K562 (cell line): ENCODE results near the gene DTNBP1. TPM values are rescaled to one million over a fixed set of nuclear protein-coding genes. Genes with fewer than 3 reads are reported as not detected.

ENCODE experiments used
- ASH1L ChIP-seq: fragments of 450-650 bp; IDR thresholded peaks from 2 replicates; pipeline ENCODE4 v1.6.1; 2018; ENCODE audit warnings: borderline replicate concordance, mild to moderate bottlenecking, low read depth; ENCODE audit not compliant: partially characterized antibody
- ATF3 ChIP-seq, 2 experiments: fragments of 450-650 bp in 1 of 2; sonication (generic) in 1 of 2; formaldehyde crosslinking in 1 of 2; IDR thresholded peaks in 1 of 2; conservative IDR thresholded peaks in 1 of 2; 2 replicates each; pipeline versions ENCODE4 v1.6.1 to v1.8.1; 2016 to 2023; ENCODE audit warnings: mild to moderate bottlenecking in 2 of 2, moderate library complexity in 2 of 2, inconsistent platforms in 1 of 2, missing genetic modification reagents in 1 of 2
- FOXJ3 ChIP-seq: sonication (generic); formaldehyde crosslinking; IDR thresholded peaks from 2 replicates; pipeline ENCODE4 v1.4.0; 2020; ENCODE audit warnings: mild to moderate bottlenecking, missing genetic modification reagents
- KAT2B ChIP-seq: IDR thresholded peaks from one replicate; pipeline ENCODE4 v1.6.1; 2012; ENCODE audit warnings: low read depth, mild to moderate bottlenecking, control low read depth, inconsistent platforms, low read length, moderate library complexity
- MAFF ChIP-seq: IDR thresholded peaks from 2 replicates; pipeline ENCODE4 v1.6.1; 2012; ENCODE audit warnings: low read length, improper control_type of control experiment
- NFE2L1 ChIP-seq: fragments of 450-650 bp; IDR thresholded peaks from 2 replicates; pipeline ENCODE4 v1.6.1; 2016; ENCODE audit warnings: missing genetic modification characterization, low read depth, mild to moderate bottlenecking, missing compliant biosample characterization, moderate library complexity, borderline replicate concordance
- NR3C1 ChIP-seq: sonication (generic); formaldehyde crosslinking; IDR thresholded peaks from 2 replicates; pipeline ENCODE4 v1.8.1; 2022; ENCODE audit warnings: missing genetic modification reagents
- SMAD2 ChIP-seq: fragments of 150-350 bp; IDR thresholded peaks from 2 replicates; pipeline ENCODE4 v1.6.1; 2014; ENCODE audit warnings: low read depth, mild to moderate bottlenecking, low read length
- STAT5B ChIP-seq: fragments of 250-450 bp; sonication (Bioruptor Pico); IDR thresholded peaks from 2 replicates; pipeline ENCODE4 v1.8.0; 2021; ENCODE audit warnings: mild to moderate bottlenecking, inconsistent platforms
- XRCC3 ChIP-seq: fragments of 450-650 bp; IDR thresholded peaks from 2 replicates; pipeline ENCODE4 v1.6.1; 2017; ENCODE audit warnings: mild to moderate bottlenecking, moderate library complexity
- ZBED1 ChIP-seq: IDR thresholded peaks from 2 replicates; pipeline ENCODE4 v1.6.1; 2014
- ZNF316 ChIP-seq: fragments of 450-650 bp; IDR thresholded peaks from 2 replicates; pipeline ENCODE4 v1.6.1; 2016
- ZNF431 ChIP-seq: sonication (generic); formaldehyde crosslinking; IDR thresholded peaks from 2 replicates; pipeline ENCODE4 v1.8.0; 2022; ENCODE audit warnings: mild to moderate bottlenecking, missing genetic modification reagents
- polyA plus RNA-seq, 8 experiments: library from polyadenylated mRNA; depleted of rRNA in 4 of 8; stranded (reverse) in 5 of 8; unstranded in 3 of 8; fragments of >200 nt; fragmentation: Nextera tagmentation in 2 of 8; fragmentation: Illumina TruSeq in 1 of 8; extraction: Ambion mirVana in 2 of 8; extraction: Trizol in 1 of 8; gene quantifications; 2 replicates each; pipeline versions ENCODE4 v1.2.1 to v1.2.3, GENCODE V29; 2011 to 2014; ENCODE audit warnings: inconsistent platforms in 1 of 8, missing spikeins in 1 of 8
- total RNA-seq, 7 experiments: library from RNA; depleted of rRNA in 6 of 7; stranded (reverse); fragments of >200 nt in 6 of 7; fragmentation: Illumina TruSeq in 2 of 7; extraction: Trizol in 2 of 7; gene quantifications; 2 replicates each; pipeline versions ENCODE4 v1.2.1 to v1.2.3, GENCODE V29; 2011 to 2021; ENCODE audit warnings: low replicate concordance in 1 of 7

The DTNBP1 gene
- total and polyA plus RNA-seq, 9 of the 15 experiments (the other 6 are each of a cell fraction or from before 2014, with no cell fraction given): 16.7 to 54.5 (median 21.4) TPM

- no peak for TF ChIP-seq XRCC3
- no peak for TF ChIP-seq ZNF431 (CRISPR knock-in tag)
- TF ChIP-seq STAT5B: no peak
- TF ChIP-seq NR3C1 (CRISPR knock-in tag): no peak
- TF ChIP-seq ASH1L: no peak
- no peak for TF ChIP-seq FOXJ3 (CRISPR knock-in tag)
- peak; percentile 21; the same call in 1 of the 2 replicates for TF ChIP-seq MAFF
- no peak for TF ChIP-seq SMAD2
- TF ChIP-seq KAT2B: no peak
- TF ChIP-seq NFE2L1 (tag): peak; percentile 69; the same call in 1 of the 2 replicates
- TF ChIP-seq ZBED1: no peak
- TF ChIP-seq ATF3 (IDR thresholded peaks at IDR 0.05): peak; percentile 82
- no peak for TF ChIP-seq ATF3 (CRISPR knock-in tag; conservative IDR thresholded peaks at IDR 0.05)
- peak; percentile 91 for TF ChIP-seq ZNF316
These were observed 80.3 kb downstream of the DTNBP1 start (continued) for GRCh38 chr6:15582499-15582898.
